Sigmoid colon (tissue), 7 donors: ENCODE results near the gene TP53TG3F. TPM values are rescaled to one million over a fixed set of nuclear protein-coding genes. Genes with fewer than 3 reads are reported as not detected.
"Not testable (repeated sequence)": the region's sequence is repeated elsewhere in the genome, so short reads cannot be mapped to it uniquely, and the experiment has no call there.

Experiments used
- DNase-seq: peaks from one replicate; pipeline ENCODE4 v3.0.0-alpha.2; 2019
- H3K27ac ChIP-seq, 4 donors: fragments of 200-600 bp; sonication (generic); one replicate each; pipeline ENCODE4 v1.5.1; 2016 to 2019; ENCODE audit warnings: mild to moderate bottlenecking in 1 of 4
- H3K27me3 ChIP-seq, 3 donors: fragments of 200-600 bp; sonication (generic); one replicate each; pipeline ENCODE4 v1.5.1; 2019; ENCODE audit warnings: mild to moderate bottlenecking in 1 of 3
- H3K36me3 ChIP-seq, 4 donors: fragments of 200-600 bp; sonication (generic); one replicate each; pipeline ENCODE4 v1.5.1; 2016 to 2019
- H3K4me1 ChIP-seq, 4 donors: fragments of 200-600 bp; sonication (generic); one replicate each; pipeline ENCODE4 v1.5.1; 2017 to 2019
- H3K4me3 ChIP-seq, 4 donors: fragments of 200-600 bp; sonication (generic); one replicate each; pipeline ENCODE4 v1.5.1; 2017 to 2019; ENCODE audit warnings: mild to moderate bottlenecking in 2 of 4, moderate library complexity in 1 of 4
- H3K9me3 ChIP-seq, 4 donors: fragments of 200-600 bp in 3 of 4; sonication (generic) in 3 of 4; one replicate each; pipeline versions ENCODE4 v1.5.1 to v1.6.1; 2013 to 2019
- WGBS, 2 donors: extraction: QIAGEN DNeasy Blood & Tissue Kit; methylation state at CpG; one replicate each; pipeline ENCODE4 v1.1.7; 2013; 5-methylcytosine and 5-hydroxymethylcytosine counted together
- intact Hi-C: fragments of 100-400 bp; cut with DNase I; formaldehyde crosslinking; loops from one replicate; pipeline ENCODE4 v1.15.1; 2023
- polyA plus RNA-seq, 3 donors: library from polyadenylated mRNA; stranded (reverse); fragments of 200-250 nt; gene quantifications; one replicate each; pipeline ENCODE4 v1.2.3, GENCODE V29; 2013
- small RNA-seq, 3 donors: library from RNA; depleted of rRNA; stranded (forward); fragments of <200 nt; gene quantifications; one replicate each; pipeline ENCODE3, GENCODE V24; 2016
- total RNA-seq, 4 donors: library from RNA; depleted of rRNA; stranded (reverse); fragments of >200 nt; gene quantifications; one replicate each; pipeline ENCODE4 v1.1.0, GENCODE V29; 2016
- donor health status: healthy with polysubstance abuse.
- donor health status: Bipolar disorder and iron deficiency.
- donor health status: healthy.

The TP53TG3F gene, protein sequence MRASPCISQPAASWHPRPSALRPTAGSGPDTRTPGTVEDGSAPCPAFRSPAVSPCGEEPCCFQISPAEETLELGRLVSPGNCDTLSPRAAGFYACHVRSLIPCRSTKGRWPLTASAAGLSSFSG
- not detected for total RNA-seq
- not detected for polyA plus RNA-seq

DNA sequence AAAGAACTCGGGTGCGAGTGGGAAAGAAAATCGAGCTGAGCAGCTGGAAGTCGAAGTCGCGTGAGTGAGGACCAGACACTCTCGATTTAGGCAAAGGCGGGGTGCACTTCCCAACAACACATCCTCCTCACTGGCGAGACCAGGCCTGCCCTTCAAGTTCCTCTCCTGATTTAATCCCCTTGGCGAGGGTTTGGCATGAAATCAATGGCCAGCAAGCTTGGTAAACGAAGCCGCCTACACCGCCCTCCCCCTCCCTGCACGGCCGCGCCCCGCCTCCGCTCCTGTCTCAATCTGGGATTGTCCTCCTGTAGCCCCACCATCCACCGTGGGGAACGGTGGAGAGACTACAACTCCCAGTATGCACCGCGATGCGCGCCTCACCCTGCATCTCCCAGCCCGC, at the start of gene TP53TG3F:
Gene TP53TG3F, plus strand, starts transcription at position 301 of the 400 bp plus-strand sequence. Its CDS starts 68 bp downstream, at position 369.
- WGBS, 2 donors, result no CpG with 5 or more reads among the region's 25 CpGs
- DNase-seq, H3K4me3 ChIP-seq, H3K27me3 ChIP-seq, H3K36me3 ChIP-seq, H3K27ac ChIP-seq, intact Hi-C loops, H3K4me1 ChIP-seq, H3K9me3 ChIP-seq: not testable (repeated sequence)

DNA sequence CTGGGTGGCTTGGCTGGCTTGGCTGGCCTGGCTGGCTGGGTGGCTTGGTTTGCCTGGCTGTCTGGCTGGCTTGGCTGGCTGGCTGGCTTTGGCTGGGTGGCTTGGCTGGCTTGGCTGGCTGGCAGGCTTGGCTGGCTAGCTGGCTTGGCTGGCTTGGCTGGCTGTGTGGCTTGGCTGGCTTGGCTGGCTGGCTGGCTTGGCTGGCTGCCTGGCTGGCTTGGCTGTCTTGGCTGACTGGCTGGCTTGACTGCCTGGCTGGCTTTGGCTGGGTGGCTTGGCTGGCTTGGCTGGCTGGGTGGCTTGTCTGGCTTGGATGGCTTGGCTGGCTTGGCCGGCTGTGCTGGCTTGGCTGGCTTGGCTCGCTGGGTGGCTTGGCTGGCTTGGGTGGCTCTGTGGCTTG, 32.2 kb downstream of the TP53TG3F start:
- intact Hi-C loops, H3K27me3 ChIP-seq, H3K27ac ChIP-seq, H3K4me3 ChIP-seq, H3K4me1 ChIP-seq, H3K9me3 ChIP-seq, DNase-seq, H3K36me3 ChIP-seq: not testable (repeated sequence)
- no CpG with 5 or more reads among the region's 2 CpGs for WGBS, 2 donors

DNA sequence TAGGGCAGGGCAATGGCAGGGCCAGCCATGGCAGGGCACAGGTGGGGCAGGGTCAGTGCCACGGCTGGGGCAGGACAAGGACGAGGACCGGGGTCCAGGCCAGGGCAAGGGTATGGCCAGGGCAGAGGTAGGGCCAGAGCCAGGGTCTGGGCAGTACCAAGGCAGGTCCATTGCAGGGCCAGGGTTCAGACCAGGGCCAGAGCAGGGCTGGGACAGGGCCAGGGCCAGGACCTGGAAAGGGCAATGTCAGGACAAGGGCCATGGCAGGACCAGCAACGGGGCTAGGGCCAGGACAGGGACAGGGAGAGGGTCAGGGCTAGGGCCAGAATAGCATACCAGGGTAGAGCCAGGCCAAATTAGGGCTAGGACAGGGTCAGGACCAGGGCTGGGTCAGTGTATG, 47.8 kb downstream of the TP53TG3F start:
- H3K9me3 ChIP-seq, intact Hi-C loops, H3K27ac ChIP-seq, H3K4me3 ChIP-seq, H3K27me3 ChIP-seq, H3K4me1 ChIP-seq, H3K36me3 ChIP-seq: not testable (repeated sequence)
- DNase-seq, result peak; percentile 28
- WGBS, 2 donors, result 54 to 62% methylated on average over 3 of the region's 4 CpGs

DNA sequence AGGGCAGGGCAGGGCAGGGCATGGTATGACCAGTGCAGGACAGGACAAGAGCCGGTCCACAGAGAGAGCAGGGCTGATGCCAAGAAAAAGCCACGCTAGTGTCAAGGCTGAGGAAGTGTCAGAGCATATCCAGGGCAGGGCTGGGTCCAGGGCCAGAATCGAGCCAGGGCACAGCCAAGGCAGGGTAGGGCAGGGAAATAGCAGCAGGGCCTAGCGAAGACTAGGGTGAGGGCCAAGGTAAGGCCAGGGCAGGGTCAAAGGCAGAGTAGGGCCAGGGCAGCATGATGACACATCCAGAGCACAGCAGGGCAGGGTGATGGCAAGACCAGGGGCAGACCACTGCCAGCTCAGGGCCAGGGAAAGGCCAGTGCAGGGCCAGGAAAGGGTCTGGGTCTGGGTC, 49.7 kb downstream of the TP53TG3F start:
- 49 to 77% methylated on average over 1 to 2 of the region's 4 CpGs for WGBS, 2 donors
- H3K9me3 ChIP-seq, H3K4me3 ChIP-seq, H3K4me1 ChIP-seq, intact Hi-C loops, DNase-seq, H3K36me3 ChIP-seq, H3K27ac ChIP-seq, H3K27me3 ChIP-seq: not testable (repeated sequence)

DNA sequence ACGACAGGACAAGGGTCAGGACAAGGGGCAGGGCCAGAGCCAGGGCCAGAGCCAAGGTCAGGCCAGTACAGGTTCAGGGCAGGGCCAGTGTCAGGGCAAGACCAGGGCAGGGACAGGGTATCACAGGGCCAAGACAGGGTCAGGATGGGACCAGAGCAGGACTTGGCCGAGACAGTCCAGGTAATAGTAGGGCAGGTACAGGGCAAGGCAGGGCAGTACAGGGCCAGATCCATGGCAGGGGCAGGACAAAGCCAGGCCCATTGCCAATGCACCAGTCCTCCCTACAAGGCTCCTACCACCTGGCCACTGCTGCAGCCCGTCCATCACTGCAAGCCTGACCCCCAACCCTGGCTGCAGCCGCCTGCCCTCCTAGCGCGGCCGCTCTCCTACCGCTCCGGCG, 50.5 kb downstream of the TP53TG3F start:
- WGBS, 2 donors, result 89 to 90% methylated on average over 2 of the region's 10 CpGs
- H3K27ac ChIP-seq, intact Hi-C loops, H3K36me3 ChIP-seq, H3K9me3 ChIP-seq, H3K4me3 ChIP-seq, H3K27me3 ChIP-seq, H3K4me1 ChIP-seq: not testable (repeated sequence)
- DNase-seq, result peak; percentile 28

Small RNA genes within 50 kb of the gene (small RNA-seq; reads per million reads assigned to genes)
- gene AC136944.5 (0 reads per million in 3 donors), gene AC136944.6 (0 reads per million in 3 donors)

Other genes starting within 250 kb of the TP53TG3F start
- not detected for gene TP53TG3E, start 155.3 kb upstream of the TP53TG3F start, total RNA-seq
- gene TP53TG3E, start 155.3 kb upstream of the TP53TG3F start, polyA plus RNA-seq, result not detected
- not detected for gene TP53TG3B, start 98.8 kb upstream of the TP53TG3F start, total RNA-seq
- not detected for gene TP53TG3B, start 98.8 kb upstream of the TP53TG3F start, polyA plus RNA-seq